ENCODE results near the gene CTU1.

Gene CTU1

GRCh38 chr19:51131780-51132680, 23.8 kb upstream of the CTU1 start:
- peak; percentile 79 for DNase-seq

- no peak for DNase-seq
Measured at GRCh38 chr19:51129716-51130115, 21.5 kb upstream of the CTU1 start.

DNA sequence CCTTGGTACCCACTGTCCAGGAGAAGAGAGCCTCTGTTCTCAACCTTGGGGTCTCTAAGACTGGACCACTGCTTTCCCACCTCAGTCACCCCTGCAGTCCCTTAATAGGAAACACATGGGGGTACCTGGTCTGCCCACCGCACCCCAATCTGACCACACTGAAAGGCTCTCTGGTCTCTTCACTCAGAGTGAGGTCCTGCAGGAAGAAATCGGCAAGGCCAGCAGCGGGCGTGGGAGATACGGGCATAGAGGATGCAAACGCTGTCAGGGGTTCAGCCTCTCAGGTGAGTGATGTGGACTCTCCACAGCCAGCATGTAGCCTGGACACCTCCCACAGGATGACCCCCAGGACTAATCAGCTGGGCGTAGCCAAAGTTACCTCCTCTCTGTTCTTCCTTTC, 20.0 kb upstream of the CTU1 start:
- DNase-seq = no peak

DNA sequence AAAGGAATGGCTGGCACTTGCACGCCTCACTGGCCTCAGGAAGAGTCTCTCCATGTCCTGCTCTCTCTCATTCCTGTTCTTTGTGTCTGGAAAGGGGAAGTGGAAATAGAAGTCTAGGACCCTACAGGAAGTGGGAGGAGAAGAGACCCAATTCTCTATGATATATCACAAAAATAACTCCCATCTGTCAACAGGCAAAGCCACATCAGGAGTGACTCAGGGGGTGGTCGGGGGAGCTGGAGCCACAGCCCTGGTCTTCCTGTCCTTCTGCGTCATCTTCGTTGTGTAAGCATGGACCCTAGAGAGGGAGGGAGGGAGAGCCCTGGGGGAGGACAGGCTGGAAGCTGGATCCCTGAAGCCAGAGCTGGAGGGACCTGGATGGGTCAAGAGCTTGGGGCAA, 19.5 kb upstream of the CTU1 start:
- no peak for DNase-seq

DNA sequence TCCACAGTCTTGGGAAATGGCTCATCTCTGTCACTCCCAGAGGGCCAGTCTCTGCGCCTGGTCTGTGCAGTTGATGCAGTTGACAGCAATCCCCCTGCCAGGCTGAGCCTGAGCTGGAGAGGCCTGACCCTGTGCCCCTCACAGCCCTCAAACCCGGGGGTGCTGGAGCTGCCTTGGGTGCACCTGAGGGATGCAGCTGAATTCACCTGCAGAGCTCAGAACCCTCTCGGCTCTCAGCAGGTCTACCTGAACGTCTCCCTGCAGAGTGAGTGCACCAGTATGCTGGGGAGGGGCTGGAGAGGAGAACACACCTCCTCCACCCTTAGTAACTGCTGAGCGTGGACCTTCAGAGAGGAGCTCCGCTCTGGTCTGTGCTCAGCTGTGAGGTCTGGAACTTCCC, 18.8 kb upstream of the CTU1 start:
- DNase-seq = no peak

DNA sequence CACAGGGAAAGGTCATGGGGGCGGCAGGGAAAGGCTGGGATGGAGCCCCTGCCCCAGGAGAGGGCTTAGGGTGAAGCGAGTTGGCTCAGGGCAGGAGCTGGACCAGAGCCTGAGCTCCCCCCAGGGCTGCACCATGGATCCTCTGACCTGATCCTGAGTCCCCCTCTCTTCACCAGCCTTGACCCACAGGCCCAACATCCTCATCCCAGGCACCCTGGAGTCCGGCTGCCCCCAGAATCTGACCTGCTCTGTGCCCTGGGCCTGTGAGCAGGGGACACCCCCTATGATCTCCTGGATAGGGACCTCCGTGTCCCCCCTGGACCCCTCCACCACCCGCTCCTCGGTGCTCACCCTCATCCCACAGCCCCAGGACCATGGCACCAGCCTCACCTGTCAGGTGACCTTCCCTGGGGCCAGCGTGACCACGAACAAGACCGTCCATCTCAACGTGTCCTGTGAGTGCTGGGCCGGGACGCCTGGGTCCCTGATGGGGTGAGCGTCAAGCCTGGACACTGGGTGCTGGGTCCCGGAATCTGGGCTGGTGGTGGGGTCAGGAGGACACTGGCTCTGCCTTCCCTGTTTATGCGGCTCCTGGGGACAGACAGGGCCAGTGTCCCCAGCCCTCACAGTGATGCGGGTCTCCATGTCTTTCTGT, 17.3 kb upstream of the CTU1 start:
- no peak for DNase-seq

GRCh38 chr19:51124729-51125128, 16.5 kb upstream of the CTU1 start, which contains the start of gene SIGLEC9:
SIGLEC9 (plus strand) TSS chr19:51124906; CDS start chr19:51124975, 69 bp downstream.
- no peak for DNase-seq

DNA sequence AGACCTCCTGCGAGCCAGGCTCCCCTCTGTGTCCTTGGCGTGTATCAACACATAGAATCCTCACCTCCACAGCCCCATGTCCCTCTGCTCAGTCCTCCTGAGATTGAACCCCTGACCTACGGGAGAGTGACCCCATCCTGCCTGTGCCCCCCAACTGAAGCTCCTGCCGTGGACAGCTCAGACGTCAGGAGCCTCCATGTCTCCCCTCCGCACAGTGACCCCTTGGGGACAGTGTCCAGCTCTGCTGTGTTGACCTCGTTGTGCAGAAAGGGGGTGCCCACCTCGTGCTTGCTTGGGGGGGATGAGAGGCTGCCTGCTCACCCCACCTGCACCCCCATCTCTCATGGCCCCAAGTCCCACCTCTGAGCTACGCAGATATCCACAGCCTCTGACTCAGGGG, 16.0 kb upstream of the CTU1 start:
- no peak for DNase-seq

GRCh38 chr19:51123802-51124201, 15.6 kb upstream of the CTU1 start:
- DNase-seq = no peak

DNA sequence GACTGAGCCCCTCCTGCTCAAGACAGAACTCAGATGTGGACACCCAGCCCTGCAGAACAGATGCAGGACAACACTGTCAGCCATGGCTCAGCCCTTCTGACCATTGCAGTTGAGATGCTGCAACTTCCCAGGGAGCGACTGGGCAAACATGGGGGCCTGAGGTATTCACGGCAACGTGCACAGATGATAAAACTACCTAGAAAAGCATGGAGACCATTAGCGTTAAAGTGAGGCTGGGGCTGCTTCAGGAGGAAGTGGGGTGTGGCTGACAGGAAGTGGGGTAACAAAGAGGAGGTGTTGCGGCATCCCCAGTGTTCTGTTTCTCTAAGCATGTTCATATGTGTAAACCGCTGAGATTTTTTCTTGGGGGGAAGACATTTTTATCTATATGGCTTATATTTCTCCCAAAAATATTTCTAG, 15.2 kb upstream of the CTU1 start:
- DNase-seq = no peak

DNA sequence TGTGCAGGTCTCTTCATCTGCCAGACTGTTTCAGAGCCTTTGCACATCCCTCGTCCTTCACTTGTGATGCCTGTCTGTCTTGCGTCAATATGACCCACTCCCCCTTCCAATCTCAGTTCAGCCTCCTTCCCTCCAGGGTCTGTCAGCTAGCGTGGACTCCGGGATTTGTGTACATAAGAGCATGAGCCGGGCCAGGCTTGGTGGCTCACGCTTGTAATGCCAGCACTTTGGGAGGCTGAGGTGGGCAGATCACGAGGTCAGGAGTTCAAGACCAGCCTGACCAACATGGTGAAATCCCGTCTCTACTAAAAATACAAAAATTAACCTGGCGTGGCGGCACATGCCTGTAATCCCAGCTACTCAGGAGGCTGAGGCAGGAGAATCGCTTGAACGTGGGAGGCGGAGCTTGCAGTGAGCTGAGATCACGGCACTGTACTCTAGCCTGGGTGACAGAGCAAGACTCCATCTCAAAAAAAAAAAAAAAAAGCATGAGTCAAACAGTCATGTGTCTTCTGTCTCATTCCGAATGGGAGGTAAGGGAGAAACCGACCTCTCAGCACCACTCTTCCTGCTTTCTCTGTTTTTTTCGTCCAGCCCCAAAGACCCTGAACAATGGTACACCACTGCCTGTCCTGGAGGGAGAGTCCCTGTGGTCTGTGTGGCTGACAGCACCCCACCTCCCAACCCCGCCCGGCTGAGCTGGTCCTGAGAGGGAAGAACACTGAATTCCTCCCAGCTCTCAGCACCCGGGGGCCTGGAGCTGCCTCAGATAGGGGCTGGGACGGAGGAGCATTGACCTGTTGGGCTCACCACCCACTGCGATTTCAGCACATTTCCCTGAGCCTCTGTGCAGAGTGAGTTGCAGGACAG, 14.1 kb upstream of the CTU1 start:
- no peak for DNase-seq

DNA sequence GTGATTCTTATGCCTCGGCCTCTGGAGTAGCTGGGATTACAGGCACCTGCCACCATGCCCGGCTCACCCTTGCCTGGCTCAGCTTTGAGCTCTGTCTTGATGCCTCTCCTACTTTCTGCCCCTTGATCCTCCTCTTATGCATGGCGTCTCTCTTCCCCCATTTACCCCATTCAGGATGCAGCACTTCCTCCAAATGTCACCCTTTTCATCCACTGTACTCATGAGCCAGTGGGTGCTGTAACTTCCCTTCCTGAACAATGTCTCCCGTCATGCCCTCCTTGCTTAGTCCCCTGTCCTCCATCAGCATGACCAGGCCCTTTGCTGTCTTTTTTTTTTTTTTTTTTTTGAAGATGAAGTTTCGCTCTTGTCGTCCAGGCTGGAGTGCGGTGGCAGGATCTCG, 13.0 kb upstream of the CTU1 start:
- no peak for DNase-seq

GRCh38 chr19:51120160-51120559, 12.0 kb upstream of the CTU1 start:
- no peak for DNase-seq

DNA sequence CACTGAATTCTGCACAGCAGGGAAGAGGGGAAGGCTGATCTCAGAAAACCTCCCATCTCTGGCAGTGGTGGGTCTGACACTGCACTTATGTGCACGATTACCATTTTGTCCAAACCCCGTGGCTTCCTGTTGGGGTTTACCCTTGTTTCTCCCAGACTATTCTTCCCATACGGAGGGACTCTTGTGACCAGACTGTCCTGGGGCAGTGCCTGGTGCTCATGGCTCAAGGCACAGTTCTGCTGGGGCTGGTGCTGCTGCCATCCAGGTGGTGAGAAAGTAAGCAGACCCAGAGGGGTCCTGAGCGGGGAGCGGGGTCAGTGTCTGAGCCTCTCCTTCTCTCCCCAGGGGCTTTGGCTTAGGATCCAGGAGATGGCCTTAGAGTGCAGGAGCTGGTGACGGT, 11.4 kb upstream of the CTU1 start:
- DNase-seq = no peak

DNA sequence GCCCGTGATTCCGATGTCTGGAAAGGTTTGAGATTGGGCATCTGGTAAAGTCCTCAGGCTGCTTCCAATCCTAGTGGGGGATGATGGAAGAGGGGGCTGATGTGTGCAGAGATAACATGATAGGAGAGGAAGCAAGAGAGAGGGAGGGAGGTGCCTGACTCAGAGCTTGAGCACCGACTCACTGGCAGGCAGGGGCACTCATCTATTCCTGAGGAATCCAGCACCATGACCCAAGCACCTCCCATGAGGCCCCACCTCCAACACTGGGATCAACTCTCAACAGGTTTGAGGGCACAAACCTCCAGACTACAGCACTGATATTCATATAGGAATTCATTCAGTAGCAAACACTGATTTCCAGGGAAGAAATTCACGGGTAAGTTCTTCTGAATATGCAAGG, 10.9 kb upstream of the CTU1 start:
- no peak for DNase-seq

DNA sequence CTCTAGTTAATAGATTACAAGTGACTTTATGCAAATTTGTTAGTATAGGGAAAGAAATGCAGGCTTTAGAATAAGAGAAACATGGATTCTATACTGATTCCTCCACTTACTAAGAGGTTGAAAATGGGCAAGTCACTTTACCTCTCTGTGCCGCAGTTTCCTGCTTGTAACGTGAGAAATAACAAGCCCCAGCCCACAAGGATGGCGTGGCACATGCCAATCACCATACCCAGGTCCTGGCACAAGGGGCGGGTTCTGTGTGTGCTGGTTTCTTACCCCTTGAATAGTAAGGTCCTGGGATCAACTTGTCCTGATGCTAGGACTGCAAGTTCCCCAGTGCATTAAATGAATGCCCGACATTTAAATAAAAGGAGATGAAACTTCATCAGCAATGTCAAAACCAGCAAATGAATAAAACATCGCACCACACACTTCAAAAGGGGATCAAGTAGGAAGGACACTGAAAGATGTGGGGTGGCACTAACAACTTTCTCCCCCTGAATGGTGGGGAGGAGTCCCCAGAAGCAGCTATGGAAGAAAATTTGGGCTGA, 8.6 kb upstream of the CTU1 start:
- DNase-seq = no peak

DNA sequence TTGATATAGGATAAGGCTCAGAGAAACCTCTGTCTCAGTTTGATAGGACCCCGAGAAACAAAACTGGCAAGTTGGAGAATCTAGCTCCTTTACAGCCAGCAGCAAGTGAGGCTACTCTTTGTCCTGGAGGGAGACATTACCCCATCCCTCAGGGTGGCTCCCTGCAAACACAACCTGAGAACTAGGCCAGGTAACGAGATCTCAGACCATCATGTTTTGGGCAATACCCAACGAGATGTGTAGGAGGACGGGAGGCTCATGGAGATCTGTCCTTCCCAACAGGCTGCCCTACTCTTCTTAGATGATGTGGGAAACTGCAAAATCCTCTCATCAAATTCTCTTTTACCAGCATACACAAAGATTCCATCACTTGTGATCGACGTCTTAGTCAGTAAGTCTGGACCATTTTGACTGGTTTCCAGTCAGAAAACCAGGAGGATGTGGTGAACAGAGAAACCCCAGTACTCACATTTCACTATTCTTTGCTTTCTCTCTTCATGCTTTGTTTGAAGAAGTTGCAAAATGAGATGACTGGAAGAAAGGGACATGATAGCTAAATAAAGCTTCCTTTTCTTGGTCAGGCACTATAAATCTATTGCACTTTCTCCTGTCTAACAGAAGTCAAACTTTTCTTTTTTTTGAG, 6.0 kb upstream of the CTU1 start:
- DNase-seq = no peak

DNA sequence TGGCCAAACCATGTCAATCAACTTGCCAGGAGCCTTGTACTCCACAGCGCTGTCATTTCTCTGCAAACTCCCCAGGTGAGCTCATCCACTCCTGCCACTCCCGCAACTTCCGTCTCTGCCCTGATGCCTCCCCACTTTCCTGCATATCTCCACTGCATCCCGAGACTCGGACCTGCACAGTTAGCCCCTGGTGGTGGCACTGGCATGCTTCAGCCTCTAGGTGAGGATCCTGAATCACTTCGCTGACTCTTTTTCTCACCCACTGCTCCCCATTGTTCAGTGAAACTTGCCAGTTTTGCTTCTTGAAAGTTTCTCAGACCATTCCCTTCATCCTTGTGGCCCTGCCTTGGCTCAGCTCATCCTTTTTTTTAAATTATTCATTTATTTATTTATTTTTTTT, 3.4 kb upstream of the CTU1 start:
- no peak for DNase-seq

DNA sequence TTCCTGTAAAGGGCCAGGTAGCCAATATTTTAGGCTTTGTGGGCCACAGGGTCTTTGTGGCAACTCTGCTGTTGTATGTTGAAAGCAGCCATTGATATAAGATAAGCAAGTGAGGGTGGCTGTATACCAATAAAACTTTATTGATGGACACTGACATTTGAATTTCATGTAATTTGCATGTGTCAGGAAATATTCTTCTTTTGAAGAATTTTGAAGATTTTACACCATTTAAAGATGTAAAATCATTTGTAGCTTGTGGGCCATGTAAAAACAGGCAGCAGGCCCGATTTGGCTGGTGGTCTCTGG, 2.4 kb upstream of the CTU1 start:
- no peak for DNase-seq

- DNase-seq = no peak
Measured at GRCh38 chr19:51108805-51109146, 567 bp upstream of the CTU1 start.

GRCh38 chr19:51107406-51108065, 673 bp downstream of the CTU1 start:
- DNase-seq = no peak

DNA sequence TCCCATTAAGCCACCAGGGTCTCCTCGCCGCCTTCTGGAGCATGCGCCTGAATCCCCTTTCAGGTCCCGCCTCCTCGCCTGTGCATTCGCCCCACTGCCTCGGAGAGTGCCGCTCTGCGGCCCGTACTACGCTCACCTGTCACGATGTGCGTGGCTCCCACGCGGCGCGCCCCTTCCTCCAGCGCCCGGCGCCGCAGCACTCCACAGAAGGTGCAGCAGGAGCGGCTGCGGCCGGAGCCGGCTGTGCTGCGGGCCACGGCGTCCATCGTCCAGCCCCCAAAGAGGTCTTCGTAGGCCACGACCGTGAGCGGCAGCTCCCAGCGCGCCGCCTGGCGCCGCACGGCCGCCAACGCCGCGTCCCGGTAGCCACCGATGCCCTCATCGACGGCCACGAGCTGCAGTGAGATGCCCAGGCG, 4.3 kb downstream of the CTU1 start:
- no peak for DNase-seq
